ENCODE data around the gene OR2A25. TPM values are rescaled to one million over a fixed set of nuclear protein-coding genes. Genes with fewer than 3 reads are reported as not detected.

The OR2A25 gene
- total RNA-seq, 4 donors from 2014 or later: not detected

- Histone ChIP-seq H3K27ac (no peak overlapping the region), H3K27me3 (no peaks in the 10 kb centered on the region), H3K36me3 (no peaks in the 10 kb centered on the region), H3K4me1 (no peaks in the 10 kb centered on the region), H3K4me3 (no peak overlapping the region), H3K9me3 (peaks cover 0 to 8% (median 0%) of the 10 kb centered on the region in 3 donors)
- WGBS, 2 donors (ENCODE audit: low coverage in 1 of 2): 69 to 85% methylated on average over 3 of the region's 3 CpGs
- no peak for TF ChIP-seq EP300 (IDR thresholded peaks at IDR 0.05)
- TF ChIP-seq POLR2A (IDR thresholded peaks at IDR 0.05): no peak
- no peak for TF ChIP-seq POLR2AphosphoS5 (IDR thresholded peaks at IDR 0.05)
- TF ChIP-seq CTCF (IDR thresholded peaks at IDR 0.05): no peak
- ATAC-seq: no peak
Measured at GRCh38 chr7:144090667-144091066, 21.1 kb downstream of the OR2A25 start.

GRCh38 chr7:144098776-144099175 is 29.2 kb downstream of the OR2A25 start:
- Histone ChIP-seq H3K4me1 (no peaks in the 10 kb centered on the region), H3K27me3 (no peaks in the 10 kb centered on the region), H3K27ac (no peak overlapping the region), H3K36me3 (no peaks in the 10 kb centered on the region), H3K9me3 (no peaks in the 10 kb centered on the region), H3K4me3 (no peak overlapping the region)
- no peak for TF ChIP-seq EP300 (IDR thresholded peaks at IDR 0.05)
- TF ChIP-seq POLR2AphosphoS5 (IDR thresholded peaks at IDR 0.05): no peak
- no peak for TF ChIP-seq CTCF (IDR thresholded peaks at IDR 0.05)
- TF ChIP-seq POLR2A (IDR thresholded peaks at IDR 0.05): no peak
- no peak for ATAC-seq

- Histone ChIP-seq H3K4me3 (no peak overlapping the region), H3K27me3 (no peaks in the 10 kb centered on the region), H3K4me1 (no peaks in the 10 kb centered on the region), H3K36me3 (no peaks in the 10 kb centered on the region), H3K9me3 (no peaks in the 10 kb centered on the region), H3K27ac (no peak overlapping the region)
- no peak for ATAC-seq
- TF ChIP-seq POLR2A (IDR thresholded peaks at IDR 0.05) (no peak), EP300 (IDR thresholded peaks at IDR 0.05) (no peak), CTCF (IDR thresholded peaks at IDR 0.05) (no peak)
- WGBS, 2 donors (ENCODE audit: low coverage in 1 of 2): 40 to 55% methylated on average over 3 of the region's 3 CpGs
Measured at GRCh38 chr7:144100607-144101006, 31.0 kb downstream of the OR2A25 start.

GRCh38 chr7:144102041-144102440 is 32.4 kb downstream of the OR2A25 start:
- Histone ChIP-seq H3K36me3 (no peaks in the 10 kb centered on the region), H3K27ac (no peak overlapping the region), H3K9me3 (no peaks in the 10 kb centered on the region), H3K4me3 (no peak overlapping the region), H3K4me1 (no peaks in the 10 kb centered on the region), H3K27me3 (no peaks in the 10 kb centered on the region)
- ATAC-seq: no peak
- TF ChIP-seq POLR2AphosphoS5 (IDR thresholded peaks at IDR 0.05): no peak
- TF ChIP-seq POLR2A (IDR thresholded peaks at IDR 0.05): no peak
- TF ChIP-seq EP300 (IDR thresholded peaks at IDR 0.05): no peak
- no peak for TF ChIP-seq CTCF (IDR thresholded peaks at IDR 0.05)

GRCh38 chr7:144105211-144105610 is 35.6 kb downstream of the OR2A25 start:
- no peaks in the 10 kb centered on the region for H3K27me3 ChIP-seq
- no peak for TF ChIP-seq POLR2AphosphoS5 (IDR thresholded peaks at IDR 0.05)
- TF ChIP-seq CTCF (IDR thresholded peaks at IDR 0.05): no peak
- no peak for TF ChIP-seq EP300 (IDR thresholded peaks at IDR 0.05)
- no peak for TF ChIP-seq POLR2A (IDR thresholded peaks at IDR 0.05)
- no peaks in the 10 kb centered on the region for H3K9me3 ChIP-seq
- H3K4me3 ChIP-seq: no peak overlapping the region
- no peaks in the 10 kb centered on the region for H3K4me1 ChIP-seq
- no peaks in the 10 kb centered on the region for H3K36me3 ChIP-seq
- no peak overlapping the region for H3K27ac ChIP-seq
- no peak for ATAC-seq
